K562 (cell line): ENCODE data around the gene MAP2. TPM values are rescaled to one million over a fixed set of nuclear protein-coding genes. Genes with fewer than 3 reads are reported as not detected.
A peak's percentile ranks its signal among the peaks of the same experiment; 100 is the strongest.

Experiments used
- KDM4B ChIP-seq, 2 experiments: fragments of 450-650 bp in 1 of 2; sonication (generic) in 1 of 2; IDR thresholded peaks; 2 replicates each; pipeline ENCODE4 v1.6.1; 2016 to 2017; ENCODE audit warnings: borderline replicate concordance in 2 of 2, antibody characterized with exemption in 1 of 2, low read depth in 1 of 2, mild to moderate bottlenecking in 1 of 2
- MAZ ChIP-seq, 2 experiments: fragments of 450-650 bp in 1 of 2; sonication (generic) in 1 of 2; formaldehyde crosslinking; IDR thresholded peaks in 1 of 2; conservative IDR thresholded peaks in 1 of 2; 2 replicates each; pipeline versions ENCODE4 v1.4.0 to v1.5.0; 2020; ENCODE audit warnings: mild to moderate bottlenecking in 1 of 2, missing genetic modification reagents in 1 of 2
- MBD2 ChIP-seq: sonication (generic); IDR thresholded peaks from 2 replicates; pipeline ENCODE4 v1.6.1; 2016; ENCODE audit warnings: low read depth, borderline replicate concordance
- MIER1 ChIP-seq: fragments of 450-650 bp; IDR thresholded peaks from 2 replicates; pipeline ENCODE4 v1.6.1; 2016; ENCODE audit warnings: antibody characterized with exemption, mild to moderate bottlenecking, low read depth
- NRF1 ChIP-seq, 2 experiments: fragments of 450-650 bp; IDR thresholded peaks in 1 of 2; conservative IDR thresholded peaks in 1 of 2; 2 replicates each; pipeline ENCODE4 v1.6.1; 2014; ENCODE audit warnings: mild to moderate bottlenecking in 2 of 2
- RBM15 ChIP-seq: fragments of 200-400 bp; formaldehyde crosslinking; IDR thresholded peaks from 2 replicates; pipeline ENCODE4 v1.6.1; 2018; ENCODE audit warnings: mild to moderate bottlenecking, low read length, moderate library complexity; ENCODE audit not compliant: insufficient read depth
- ZNF512 ChIP-seq: IDR thresholded peaks from 2 replicates; pipeline ENCODE4 v1.6.1; 2016; ENCODE audit warnings: missing genetic modification characterization, missing compliant biosample characterization
- polyA plus RNA-seq, 8 experiments: library from polyadenylated mRNA; depleted of rRNA in 4 of 8; stranded (reverse) in 5 of 8; unstranded in 3 of 8; fragments of >200 nt; fragmentation: Nextera tagmentation in 2 of 8; fragmentation: Illumina TruSeq in 1 of 8; extraction: Ambion mirVana in 2 of 8; extraction: Trizol in 1 of 8; gene quantifications; 2 replicates each; pipeline versions ENCODE4 v1.2.1 to v1.2.3, GENCODE V29; 2011 to 2014; ENCODE audit warnings: inconsistent platforms in 1 of 8, missing spikeins in 1 of 8
- total RNA-seq, 7 experiments: library from RNA; depleted of rRNA in 6 of 7; stranded (reverse); fragments of >200 nt in 6 of 7; fragmentation: Illumina TruSeq in 2 of 7; extraction: Trizol in 2 of 7; gene quantifications; 2 replicates each; pipeline versions ENCODE4 v1.2.1 to v1.2.3, GENCODE V29; 2011 to 2021; ENCODE audit warnings: low replicate concordance in 1 of 7
- TF ChIP-seq, protein P1 (sequence below): fragments of 250-450 bp; sonication (Bioruptor Pico); IDR thresholded peaks from 2 replicates; pipeline ENCODE4 v1.5.0; 2021

MAP2 gene
- total and polyA plus RNA-seq, 9 of the 15 experiments (the other 6 are each of a cell fraction or from before 2014, with no cell fraction given): 0.13 TPM; not detected in 8

DNA sequence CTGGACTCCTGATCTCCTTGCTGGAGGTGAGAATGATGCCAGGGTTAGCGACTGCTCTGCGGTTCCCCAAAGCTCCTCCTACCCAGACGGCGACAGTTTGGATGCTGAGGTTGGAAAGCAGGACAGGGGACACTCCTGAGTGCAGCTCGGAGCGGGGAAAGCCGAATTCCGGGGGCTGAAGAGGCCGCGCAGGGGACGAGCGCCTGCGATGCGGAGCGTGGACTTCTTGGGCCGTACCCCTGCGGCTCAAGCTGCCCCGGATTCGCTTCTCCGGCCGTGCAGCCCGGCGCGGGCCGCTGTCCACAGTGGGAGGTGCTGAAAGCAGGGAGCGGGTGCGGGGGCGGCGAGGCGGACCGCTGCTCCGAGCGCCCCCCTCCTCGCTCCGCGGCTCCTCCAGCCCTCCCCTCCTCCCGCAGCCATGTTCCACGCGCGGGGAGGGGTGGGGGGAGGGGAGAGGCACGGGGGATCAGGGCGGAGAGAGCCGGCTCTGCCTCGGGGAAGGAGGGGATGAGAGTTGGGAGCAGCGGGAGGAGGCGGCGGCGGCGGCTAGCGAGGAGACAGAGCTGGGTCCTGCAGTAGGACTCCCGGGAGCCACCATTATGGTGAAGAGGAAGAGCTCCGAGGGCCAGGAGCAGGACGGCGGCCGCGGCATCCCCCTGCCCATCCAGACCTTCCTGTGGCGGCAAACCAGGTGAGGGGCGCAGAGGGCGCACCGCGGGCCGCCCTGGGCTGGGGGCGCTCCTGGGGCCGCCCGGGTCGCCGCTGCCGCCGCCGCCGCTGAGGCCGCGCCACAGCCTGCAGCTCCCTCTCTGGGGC lies 347.8 kb downstream of the MAP2 start, which contains the start of gene UNC80 (continued):
- TF ChIP-seq, protein P1, sequence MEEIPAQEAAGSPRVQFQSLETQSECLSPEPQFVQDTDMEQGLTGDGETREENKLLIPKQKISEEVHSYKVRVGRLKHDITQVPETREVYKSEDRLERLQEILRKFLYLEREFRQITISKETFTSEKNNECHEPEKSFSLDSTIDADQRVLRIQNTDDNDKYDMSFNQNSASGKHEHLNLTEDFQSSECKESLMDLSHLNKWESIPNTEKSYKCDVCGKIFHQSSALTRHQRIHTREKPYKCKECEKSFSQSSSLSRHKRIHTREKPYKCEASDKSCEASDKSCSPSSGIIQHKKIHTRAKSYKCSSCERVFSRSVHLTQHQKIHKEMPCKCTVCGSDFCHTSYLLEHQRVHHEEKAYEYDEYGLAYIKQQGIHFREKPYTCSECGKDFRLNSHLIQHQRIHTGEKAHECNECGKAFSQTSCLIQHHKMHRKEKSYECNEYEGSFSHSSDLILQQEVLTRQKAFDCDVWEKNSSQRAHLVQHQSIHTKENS: no peak
- TF ChIP-seq ZNF512 (no peak), MIER1 (peak; percentile 72), KDM4B (IDR thresholded peaks at IDR 0.05; ENCODE audit: borderline replicate concordance in 2 of 2, low read depth in 1 of 2) (no peak), MAZ (CRISPR knock-in tag; conservative IDR thresholded peaks at IDR 0.05 in 1 of 2, IDR thresholded peaks at IDR 0.05 in 1 of 2) (peak in 1 of 2 experiments; percentile 46; a peak in 1 of 4 replicates), RBM15 (no peak), NRF1 (conservative IDR thresholded peaks at IDR 0.05 in 1 of 2, IDR thresholded peaks at IDR 0.05 in 1 of 2) (no peak), MBD2 (no peak)
